DMS53 treated with DMSO at 0.1 percent for 48 hours (cell line): ENCODE results near the gene ZNF341.
"Not testable (repeated sequence)": the region's sequence is repeated elsewhere in the genome, so short reads cannot be mapped to it uniquely, and the experiment has no call there.

ENCODE experiments used
- DNase-seq: peaks from one replicate; lab custom pipeline; 2025; ENCODE audit not compliant: unreplicated experiment; lab: John Stamatoyannopoulos, UW

The ZNF341 gene

DNA sequence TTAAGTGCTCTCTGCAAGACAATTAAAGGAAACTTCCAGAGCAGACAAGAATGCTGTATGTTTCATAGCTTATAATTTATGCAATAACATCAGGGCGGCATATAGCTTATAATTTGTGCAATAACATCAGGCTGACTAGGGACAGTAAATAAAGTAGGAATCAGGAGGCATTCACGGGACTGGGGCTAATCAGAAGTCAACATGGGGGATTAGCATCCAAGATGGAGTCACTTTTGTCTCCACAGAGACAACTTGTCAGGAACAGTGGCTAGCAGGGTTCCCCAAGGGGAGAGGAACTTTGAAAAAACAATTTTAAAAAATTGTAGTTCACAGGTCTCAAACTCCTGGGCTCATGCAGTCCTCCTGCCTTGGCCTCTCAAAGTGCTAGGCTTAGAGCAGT, 3.3 kb upstream of the ZNF341 start:
- no peak for DNase-seq

DNA sequence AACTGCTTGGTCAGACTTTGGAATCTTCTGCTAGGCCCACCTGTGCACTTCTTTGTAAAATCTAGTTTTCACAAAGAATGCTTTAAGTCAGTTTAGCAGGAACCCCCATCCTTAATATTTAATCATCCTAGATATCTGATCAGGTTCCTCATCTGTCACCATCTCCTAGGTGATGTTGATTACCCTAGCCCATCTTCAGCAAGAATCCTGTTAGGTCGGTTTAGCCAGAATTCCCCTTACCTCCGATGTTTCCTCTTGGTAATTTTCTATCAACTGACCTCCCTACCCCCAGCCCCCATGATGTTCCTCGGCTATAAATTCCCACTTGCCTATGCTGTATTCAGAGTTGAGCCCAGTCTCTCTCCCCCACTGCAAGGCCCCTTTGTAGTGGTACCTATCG, 2.7 kb upstream of the ZNF341 start:
- no peak for DNase-seq

DNA sequence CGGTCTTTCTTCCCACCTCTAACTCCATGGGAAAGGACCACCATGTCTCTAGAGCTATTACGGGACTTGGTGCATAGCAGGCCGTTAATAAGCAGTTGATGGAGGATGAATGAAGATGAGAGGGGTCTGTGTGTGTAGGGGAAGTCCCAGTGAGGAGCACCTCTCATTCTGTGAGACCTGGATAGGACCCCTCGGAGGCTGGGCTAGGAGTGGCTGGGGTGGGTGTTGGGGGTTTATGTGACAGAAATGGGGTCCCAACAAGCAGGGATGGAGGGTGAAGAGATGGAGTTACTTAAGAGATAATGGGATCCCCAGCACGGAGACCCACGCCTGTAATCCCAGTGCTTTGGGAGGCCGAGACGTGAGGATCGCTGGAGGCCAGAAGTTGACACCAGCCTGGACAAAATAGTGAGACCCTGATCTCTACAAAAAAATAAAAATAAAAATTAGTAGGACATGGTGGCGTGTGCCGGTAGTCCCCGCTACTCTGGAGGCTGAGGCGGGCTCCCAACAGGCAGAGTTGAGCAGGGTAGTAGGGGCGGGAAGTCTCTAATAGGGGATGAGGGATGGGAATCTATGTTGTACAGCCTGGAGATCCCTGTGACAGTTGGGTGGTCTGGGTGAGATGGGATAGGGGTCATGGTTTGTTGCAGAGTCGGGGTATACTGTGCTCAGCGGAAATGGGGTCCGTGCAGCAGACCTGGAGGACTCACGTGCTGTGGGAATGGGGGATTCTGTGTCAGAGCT, 677 bp upstream of the ZNF341 start:
- no peak for DNase-seq

DNA sequence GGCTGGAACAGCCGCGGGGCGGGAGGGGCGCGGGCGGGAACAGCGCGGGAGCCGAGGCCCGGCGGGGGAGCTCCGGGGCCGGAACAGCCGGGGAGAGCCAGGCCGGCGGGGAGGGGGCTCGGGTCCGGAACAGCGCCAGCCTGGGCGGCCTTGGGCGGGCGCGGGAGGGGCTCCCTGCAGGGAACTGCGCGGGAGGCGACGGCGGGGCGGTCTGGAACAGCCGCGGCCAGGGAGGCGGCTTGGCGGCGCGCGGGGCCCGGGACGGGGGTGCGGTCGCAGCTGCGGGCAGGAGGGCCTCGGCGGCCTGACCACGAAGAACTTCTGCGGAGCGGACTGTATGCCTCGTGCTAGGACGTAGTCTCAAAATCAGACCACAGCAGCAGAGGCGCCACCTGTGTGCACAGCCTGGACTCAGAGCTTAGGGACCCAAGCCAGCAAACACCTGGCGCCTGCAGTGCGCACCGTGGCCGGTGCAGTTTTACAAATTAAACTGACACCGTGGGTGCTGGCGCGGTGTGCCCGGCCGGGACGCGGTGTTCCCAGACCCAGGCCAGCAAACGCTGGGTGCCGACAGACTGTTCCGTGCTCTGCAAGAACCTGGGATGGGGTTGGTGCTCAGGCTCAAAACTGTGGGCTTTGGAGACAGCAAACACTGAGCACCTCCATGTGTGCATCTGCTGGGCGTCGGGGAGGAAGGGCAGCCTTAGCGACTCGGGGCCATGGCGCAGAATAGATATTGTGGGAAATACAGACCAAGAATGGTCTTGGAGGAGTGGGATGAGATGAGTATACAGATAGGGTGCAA, 572 bp downstream of the ZNF341 start:
- peak; percentile 91 for DNase-seq

DNA sequence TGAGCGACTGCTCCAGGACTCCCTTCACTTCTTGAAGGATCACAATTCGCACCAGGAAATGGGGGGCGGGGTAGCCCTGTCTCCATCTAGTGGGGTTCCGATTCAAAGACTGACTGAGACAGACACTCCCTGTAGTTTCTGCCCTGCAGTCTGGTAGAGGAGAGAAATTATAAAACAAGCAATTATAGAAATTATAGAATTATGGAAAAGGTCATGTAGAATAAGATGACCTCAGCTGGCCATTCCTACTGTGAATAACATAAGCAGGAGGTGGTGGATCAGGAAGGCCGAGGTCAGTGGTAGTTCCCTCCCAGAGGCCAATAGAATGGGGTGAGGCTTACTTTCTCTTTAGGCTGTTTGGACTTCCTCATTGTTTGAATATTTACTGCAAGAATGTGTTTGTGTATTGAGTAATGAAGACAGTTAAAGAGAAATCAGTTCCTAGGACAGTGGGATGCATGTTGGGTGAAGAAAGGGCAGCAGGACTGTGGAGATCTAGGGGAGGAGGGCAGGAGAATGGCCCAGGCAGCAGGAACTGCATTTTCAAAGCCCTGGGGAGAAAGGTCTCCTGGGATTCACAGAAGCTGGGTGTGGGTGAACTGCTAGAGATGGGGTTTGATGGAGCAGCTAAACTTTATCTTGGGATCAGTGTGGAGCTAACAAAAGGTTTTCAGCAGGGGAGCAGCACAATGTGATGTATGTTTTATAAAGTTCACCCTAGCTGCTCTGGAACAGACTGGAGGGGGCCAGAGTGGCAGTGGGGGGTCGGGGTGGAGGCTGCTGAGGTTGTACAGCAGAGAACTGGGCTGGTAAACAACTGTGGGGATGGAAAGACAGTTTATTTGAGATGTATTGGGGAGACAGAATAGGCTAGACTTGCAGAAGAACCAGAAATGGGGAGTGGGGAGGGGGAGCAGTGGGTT, 2.1 kb downstream of the ZNF341 start:
- no peak for DNase-seq

DNA sequence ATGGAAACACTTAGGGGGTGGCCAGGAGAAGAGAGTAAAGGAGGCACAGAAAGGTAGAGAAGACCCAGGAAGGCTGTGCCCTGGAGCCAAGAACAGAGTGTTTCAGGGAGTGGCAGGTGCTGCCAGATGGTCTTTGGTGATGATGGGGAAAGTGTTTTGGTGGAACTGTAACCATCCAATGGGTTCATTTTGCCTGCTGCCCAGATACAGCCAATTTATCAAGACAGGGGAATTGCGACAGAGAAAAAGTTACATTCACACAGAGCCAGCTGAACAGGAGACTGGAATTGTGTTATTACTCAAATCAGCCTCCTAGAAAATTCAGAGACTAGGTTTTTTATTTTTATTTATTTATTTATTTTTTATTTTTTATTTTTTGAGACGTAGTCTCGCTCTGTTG, 5.2 kb downstream of the ZNF341 start:
- DNase-seq = no peak

DNA sequence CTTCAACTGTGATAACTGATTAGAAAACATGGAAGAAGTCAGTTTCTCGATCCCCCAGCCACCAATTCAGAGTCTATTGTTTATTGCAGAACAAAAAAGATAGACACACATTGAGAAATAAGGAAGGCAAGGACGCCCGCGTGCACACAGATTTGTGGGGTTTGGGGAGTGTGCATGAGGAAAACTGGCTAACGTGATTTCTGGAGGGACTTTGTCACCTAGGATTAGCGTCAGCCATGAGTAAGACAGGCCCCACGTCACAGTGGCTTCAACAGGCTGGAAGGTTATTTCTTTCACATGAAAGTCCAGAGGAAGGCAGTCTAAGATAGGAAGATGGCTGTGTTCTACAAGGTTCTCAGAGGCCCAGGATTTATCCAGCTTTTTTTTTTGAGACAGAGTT, 7.7 kb downstream of the ZNF341 start:
- no peak for DNase-seq

DNA sequence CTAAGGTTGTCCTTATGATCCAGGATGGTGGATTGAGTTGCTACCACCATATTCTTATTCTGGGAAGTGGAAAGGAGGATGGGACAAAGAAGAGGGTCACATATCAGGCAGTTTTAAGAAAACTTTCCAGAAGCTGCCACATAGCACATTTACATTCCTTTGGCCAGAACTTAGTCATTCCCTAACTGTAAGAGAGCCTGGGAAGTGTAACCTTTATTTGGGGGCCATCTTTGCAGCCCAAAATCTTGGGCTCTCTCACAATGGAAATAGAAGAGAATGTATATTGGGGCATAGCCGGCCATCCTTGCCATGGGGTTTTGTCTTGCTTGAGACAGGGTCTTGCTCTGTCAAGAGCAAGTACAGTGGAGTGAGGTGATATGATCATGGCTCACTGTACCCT, 8.4 kb downstream of the ZNF341 start:
- DNase-seq = no peak

DNA sequence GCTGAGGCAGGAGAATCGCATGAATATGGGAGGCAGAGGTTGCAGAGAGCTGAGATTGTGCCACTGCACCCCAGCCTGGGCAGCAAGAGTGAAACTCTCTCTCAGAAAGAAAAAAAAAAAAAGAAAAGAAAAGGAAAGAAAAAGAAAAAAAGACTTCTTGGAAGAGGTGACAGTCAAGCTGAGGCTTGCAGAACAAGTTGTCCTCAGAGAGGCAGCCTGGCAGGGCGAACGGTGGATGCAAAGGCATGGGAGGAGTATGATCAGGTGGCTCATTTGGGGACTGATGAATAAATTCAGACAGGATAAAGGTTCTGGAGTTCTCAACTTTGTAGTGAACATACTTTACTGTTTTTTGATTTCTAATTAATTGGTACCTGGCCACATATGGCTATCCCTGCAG, 12.4 kb downstream of the ZNF341 start:
- DNase-seq = no peak

DNA sequence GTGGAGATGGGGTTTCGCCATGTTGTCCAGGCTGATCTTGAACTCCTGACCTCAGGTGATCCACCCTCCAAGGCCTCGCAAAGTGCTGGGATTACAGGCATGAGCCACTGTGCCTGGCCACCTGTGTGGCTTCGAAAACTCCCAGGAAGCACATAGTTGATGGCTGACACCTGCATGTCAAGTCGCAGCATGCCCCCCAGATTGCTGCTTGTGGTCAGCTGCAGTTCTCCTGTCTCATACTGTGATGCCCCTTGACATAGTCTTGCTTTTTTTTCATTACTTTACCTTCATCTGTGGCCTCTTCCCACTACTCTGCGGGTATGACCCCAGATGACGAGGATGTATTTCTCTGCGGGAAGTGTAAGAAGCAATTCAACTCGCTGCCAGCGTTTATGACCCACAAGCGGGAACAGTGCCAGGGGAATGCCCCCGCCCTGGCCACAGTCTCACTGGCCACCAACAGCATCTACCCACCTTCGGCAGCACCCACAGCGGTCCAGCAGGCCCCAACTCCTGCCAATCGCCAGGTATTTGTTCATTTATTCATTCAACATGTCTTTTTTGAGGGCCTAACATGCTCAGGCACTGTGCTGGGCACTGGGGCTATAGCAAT, 13.1 kb downstream of the ZNF341 start:
- DNase-seq = no peak

DNA sequence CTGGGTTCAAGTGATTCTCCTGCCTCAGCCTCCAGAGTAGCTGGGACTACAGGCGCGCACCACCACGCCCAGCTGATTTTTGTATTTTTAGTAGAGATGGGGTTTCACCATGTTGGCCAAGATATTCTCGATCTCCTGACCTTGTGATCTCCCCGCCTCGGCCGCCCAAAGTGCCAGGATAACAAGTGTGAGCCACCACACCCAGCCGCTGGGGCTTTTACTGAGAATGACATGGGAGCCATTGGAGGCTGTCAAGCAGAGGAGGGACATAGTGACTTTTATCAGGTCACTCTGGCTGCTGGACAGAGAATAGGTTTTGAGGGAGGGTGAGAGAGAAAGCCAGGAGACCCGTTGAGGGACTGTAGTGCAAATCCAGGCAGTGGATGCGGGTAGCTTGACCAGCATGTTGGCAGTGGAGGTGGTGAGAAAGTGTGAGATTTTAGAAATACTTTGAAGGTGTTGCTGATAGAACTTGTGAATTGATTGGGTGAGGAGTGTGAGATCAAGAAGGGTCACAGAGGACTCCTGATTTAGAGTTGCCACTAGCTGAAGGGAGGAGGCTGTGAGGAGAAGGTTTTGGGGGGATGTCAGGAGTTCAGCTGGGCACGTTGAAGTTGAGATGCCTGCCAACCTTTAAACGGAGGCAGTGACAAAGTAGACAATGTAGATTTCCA, 14.7 kb downstream of the ZNF341 start:
- no peak for DNase-seq

DNA sequence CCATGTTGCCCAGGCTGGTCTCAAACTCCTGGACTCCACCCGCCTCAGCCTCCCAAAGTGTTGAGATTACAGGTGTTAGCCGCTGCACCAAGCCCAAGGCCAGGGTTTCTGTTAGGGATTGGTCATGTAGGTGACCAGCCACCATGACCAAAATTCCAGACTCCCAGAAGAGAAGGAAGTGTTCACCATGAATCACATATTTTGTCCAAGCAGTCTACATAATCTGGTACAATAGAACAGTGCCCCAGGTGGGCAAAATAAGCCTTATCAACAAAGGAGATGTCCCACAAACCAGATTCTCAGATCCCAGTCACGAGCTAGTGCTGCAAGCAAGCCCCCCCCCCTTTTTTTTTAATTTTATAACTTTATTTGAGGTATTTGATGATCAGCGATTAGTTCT, 20.0 kb downstream of the ZNF341 start:
- no peak for DNase-seq

DNA sequence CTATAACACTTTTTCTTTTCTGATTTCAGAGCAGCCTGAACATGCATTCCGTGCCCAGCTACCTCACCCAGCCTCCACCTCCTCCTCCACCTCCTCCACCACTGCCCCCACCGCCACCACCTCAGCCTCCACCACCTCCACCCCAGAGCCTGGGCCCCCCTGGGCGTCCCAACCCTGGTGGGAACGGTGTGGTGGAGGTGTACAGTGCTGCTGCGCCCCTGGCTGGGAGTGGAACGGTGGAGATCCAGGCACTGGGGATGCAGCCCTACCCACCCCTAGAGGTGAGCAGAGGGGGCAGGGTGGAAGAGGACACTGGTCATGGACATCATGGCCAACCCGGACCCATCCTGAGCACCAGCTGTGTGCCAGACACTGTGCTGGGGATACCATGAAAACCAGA, 21.3 kb downstream of the ZNF341 start:
- DNase-seq = no peak

DNA sequence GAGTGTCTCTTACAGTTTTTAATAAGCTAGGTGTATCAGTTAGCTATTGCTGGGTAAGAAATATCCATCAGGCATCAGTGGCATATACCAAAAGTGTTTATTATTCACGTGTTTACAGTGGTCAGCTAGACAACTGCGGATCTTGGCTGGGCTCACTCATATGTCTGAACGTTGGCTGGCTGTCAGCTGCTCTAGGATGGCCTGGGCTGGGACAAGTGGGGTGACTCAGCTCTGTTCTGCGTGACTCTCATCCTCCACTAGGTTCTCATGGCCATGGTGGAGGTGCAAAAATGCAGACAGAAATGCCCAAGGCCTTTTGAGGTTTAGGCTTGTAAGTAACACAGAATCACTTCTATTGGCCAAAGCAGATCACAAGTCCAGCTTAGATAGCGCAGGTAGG, 22.0 kb downstream of the ZNF341 start:
- DNase-seq = no peak

DNA sequence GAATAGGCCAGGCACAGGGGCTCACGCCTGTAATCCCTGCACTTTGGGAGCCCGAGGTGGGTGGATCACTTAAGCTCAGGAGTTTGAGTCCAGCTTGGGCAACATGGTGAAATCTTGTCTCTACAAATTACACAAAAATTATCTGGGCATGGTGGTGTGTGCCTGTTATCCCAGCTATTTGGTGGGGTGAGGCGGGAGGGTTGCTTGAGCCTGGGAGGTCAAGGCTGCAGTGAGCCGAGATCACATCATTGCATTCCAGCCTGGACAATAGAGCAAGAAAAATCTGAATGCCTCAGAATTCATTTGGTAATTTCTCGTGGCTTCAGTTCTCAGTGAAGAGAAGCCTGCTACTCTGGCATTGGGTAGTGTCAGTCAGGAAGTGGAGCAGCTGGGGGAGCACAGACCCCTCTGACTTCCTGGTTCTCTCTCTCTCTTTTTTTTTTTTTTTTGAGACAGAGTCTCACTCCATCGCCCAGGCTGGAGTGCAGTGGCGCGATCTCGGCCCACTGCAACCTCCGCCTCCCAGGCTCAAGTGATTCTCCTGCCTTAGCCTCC, 24.2 kb downstream of the ZNF341 start:
- DNase-seq = not testable (repeated sequence)

DNA sequence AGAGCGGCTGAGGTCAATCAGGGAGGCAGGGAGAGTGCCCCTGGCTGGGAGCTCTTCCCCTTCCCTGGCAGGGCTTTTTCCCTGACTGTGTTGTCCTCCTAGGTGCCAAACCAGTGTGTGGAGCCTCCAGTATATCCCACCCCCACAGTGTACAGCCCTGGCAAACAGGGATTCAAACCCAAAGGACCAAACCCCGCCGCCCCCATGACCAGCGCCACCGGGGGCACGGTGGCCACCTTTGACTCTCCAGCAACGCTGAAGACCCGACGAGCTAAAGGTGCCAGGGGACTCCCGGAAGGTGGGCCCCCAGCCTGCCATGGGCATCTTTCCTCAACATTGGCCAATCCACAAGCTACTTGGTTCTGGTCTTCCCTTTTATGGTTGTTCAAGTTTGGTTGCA, 25.2 kb downstream of the ZNF341 start:
- DNase-seq = no peak

DNA sequence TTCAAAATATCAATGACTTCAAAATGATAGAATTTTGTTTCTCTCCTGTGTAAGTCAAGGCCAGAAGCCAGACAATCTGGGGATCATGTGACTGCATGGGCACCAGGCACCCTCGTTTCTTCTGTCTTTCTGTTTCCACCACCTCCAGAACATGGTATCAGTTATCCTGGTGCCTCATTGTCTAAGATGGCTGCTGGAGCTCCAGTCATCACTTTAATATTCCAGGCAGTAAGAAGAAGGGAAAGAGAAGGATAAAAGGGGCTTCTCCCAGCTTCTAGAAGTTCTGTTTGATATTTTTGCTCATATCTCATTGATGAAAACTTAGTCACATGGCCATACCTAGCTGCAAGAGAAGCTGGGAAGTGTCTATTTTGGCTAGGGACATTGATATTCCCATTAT, 25.7 kb downstream of the ZNF341 start:
- no peak for DNase-seq

DNA sequence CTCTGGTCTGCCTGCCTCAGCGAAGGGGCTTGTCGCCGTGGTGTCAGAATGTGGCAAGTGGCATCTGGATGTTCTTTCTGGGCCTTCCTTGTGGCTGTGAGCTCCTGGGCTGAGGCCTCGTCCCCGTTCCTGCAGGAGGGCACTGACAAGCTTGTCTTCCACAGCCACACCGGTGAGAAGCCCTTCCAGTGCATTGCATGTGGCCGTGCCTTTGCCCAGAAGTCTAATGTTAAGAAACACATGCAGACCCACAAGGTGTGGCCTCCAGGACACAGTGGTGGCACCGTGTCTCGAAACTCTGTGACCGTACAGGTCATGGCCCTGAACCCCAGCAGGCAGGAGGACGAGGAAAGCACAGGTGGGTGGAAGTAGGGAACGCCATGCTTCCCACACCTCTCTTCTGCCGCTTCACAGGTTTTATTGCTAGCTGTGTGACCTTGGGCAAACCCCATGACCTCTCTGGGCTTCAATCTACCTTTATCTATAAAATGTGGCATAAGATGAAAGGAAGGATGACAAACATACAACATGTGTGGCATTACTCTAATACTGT, 30.0 kb downstream of the ZNF341 start:
- DNase-seq = no peak

DNA sequence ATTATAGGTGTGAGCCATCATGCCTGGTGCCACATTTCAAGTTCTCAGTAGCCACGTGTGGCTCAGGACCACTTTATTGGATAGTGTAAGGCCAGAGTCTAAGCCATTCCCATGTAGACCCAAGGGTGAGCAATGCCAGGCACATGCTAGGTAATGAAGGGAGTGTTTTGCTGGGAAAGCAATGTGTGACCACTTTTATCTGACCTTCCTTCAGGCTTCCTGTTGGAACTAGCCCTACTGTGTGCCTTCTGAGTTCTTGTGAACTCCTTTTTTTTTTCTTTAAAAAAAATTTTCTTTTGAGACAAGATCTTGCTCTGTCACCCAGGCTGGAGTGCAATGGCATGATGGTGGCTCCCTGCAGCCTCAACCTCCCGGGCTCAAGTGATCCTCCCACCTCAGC, 33.3 kb downstream of the ZNF341 start:
- no peak for DNase-seq

DNA sequence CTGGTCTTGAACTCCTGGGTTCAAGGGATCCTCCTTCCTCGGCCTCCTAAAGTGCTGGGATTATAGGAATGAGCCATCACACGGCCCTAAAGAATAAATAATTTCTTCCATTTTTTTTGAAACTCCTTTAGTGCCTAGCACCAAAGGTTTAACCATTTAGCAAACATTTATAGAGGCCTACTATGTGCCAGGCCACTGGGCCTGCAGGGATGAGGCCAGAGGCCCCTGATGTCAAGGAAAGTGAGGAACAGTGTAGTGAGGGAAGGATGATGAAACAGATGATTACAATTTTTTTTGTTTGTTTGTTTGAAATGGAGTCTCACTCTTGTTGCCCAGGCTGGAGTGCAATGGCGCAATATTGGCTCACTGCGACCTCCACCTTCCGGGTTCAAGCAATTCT, 33.8 kb downstream of the ZNF341 start:
- DNase-seq = no peak
